G401.6 (cell line): ENCODE measurements around the gene DLGAP1.
"Not testable (repeated sequence)": the region's sequence is repeated elsewhere in the genome, so short reads cannot be mapped to it uniquely, and the experiment has no call there.

Experiments
- FAIRE-seq: peaks from 2 replicates; lab custom pipeline; 2012; peaks lifted over from hg19 to GRCh38; lab: Jason Lieb, UNC

The DLGAP1 gene

GRCh38 chr18:3616744-3617143 lies 838.4 kb downstream of the DLGAP1 start:
- FAIRE-seq = no peak

GRCh38 chr18:3616142-3616541 lies 839.0 kb downstream of the DLGAP1 start:
- no peak for FAIRE-seq

- FAIRE-seq = no peak
These were observed 839.6 kb downstream of the DLGAP1 start for GRCh38 chr18:3615374-3615985.

- no peak for FAIRE-seq
These were observed 842.8 kb downstream of the DLGAP1 start for GRCh38 chr18:3612315-3612714.

- FAIRE-seq = no peak
These were observed 843.6 kb downstream of the DLGAP1 start for GRCh38 chr18:3611313-3612090.

GRCh38 chr18:3610813-3611212 lies 844.3 kb downstream of the DLGAP1 start:
- FAIRE-seq = no peak

GRCh38 chr18:3610188-3610708 lies 844.9 kb downstream of the DLGAP1 start:
- no peak for FAIRE-seq

- FAIRE-seq = no peak
These were observed 846.6 kb downstream of the DLGAP1 start for GRCh38 chr18:3608488-3608887.

GRCh38 chr18:3608099-3608453 lies 847.0 kb downstream of the DLGAP1 start:
- FAIRE-seq = not testable (repeated sequence)

GRCh38 chr18:3607309-3608098 lies 847.6 kb downstream of the DLGAP1 start:
- no peak for FAIRE-seq

GRCh38 chr18:3606863-3607262 lies 848.2 kb downstream of the DLGAP1 start:
- FAIRE-seq = not testable (repeated sequence)

- no peak for FAIRE-seq
These were observed 849.1 kb downstream of the DLGAP1 start for GRCh38 chr18:3605954-3606443.

- FAIRE-seq = no peak
These were observed 849.6 kb downstream of the DLGAP1 start for GRCh38 chr18:3605486-3605952.

- FAIRE-seq = peak; percentile 97
These were observed 850.4 kb downstream of the DLGAP1 start for GRCh38 chr18:3604498-3605408.

- FAIRE-seq = no peak
These were observed 850.9 kb downstream of the DLGAP1 start for GRCh38 chr18:3604235-3604497.

- FAIRE-seq = peak; percentile 100
These were observed 851.5 kb downstream of the DLGAP1 start for GRCh38 chr18:3603421-3604234.

GRCh38 chr18:3601106-3601755 lies 853.9 kb downstream of the DLGAP1 start:
- not testable (repeated sequence) for FAIRE-seq

GRCh38 chr18:3599861-3600260 lies 855.2 kb downstream of the DLGAP1 start:
- no peak for FAIRE-seq

- FAIRE-seq = no peak
These were observed 855.9 kb downstream of the DLGAP1 start for GRCh38 chr18:3599195-3599594.

GRCh38 chr18:3598581-3598980 lies 856.5 kb downstream of the DLGAP1 start:
- FAIRE-seq = no peak
